HG03439 (cell line): Measurements from ENCODE around the gene ST8SIA3.

Source experiments
- ATAC-seq: cut with Tn5 transposase; IDR thresholded peaks from one replicate; pipeline ENCODE4 v1.9.1; 2021; ENCODE audit warnings: mild to moderate bottlenecking, moderate library complexity; ENCODE audit not compliant: unreplicated experiment

ST8SIA3 gene

GRCh38 chr18:57352271-57352701 is at the start of gene ST8SIA3:
TSS of gene ST8SIA3 (plus strand) at chr18:57352557. CDS start at chr18:57352847, 290 bp downstream.
- no peak for ATAC-seq

- ATAC-seq: no peak
These were observed 40.9 kb upstream of the ST8SIA3 start for GRCh38 chr18:57311472-57311871.

GRCh38 chr18:57312346-57313144 is 39.8 kb upstream of the ST8SIA3 start:
- ATAC-seq: no peak

- no peak for ATAC-seq
These were observed 31.8 kb upstream of the ST8SIA3 start for GRCh38 chr18:57320603-57321002.

GRCh38 chr18:57325491-57326166 is 26.7 kb upstream of the ST8SIA3 start:
- ATAC-seq: no peak

- ATAC-seq: no peak
These were observed 25.5 kb upstream of the ST8SIA3 start for GRCh38 chr18:57326718-57327323.

- no peak for ATAC-seq
These were observed 23.7 kb upstream of the ST8SIA3 start for GRCh38 chr18:57328665-57329064.

GRCh38 chr18:57329856-57330255 is 22.5 kb upstream of the ST8SIA3 start:
- no peak for ATAC-seq

GRCh38 chr18:57331718-57332117 is 20.6 kb upstream of the ST8SIA3 start:
- ATAC-seq: no peak

GRCh38 chr18:57333940-57334339 is 18.4 kb upstream of the ST8SIA3 start:
- no peak for ATAC-seq

GRCh38 chr18:57334383-57334782 is 18.0 kb upstream of the ST8SIA3 start:
- no peak for ATAC-seq

GRCh38 chr18:57336343-57336742 is 16.0 kb upstream of the ST8SIA3 start:
- no peak for ATAC-seq

- ATAC-seq: no peak
These were observed 14.5 kb upstream of the ST8SIA3 start for GRCh38 chr18:57337890-57338289.

GRCh38 chr18:57343833-57344232 is 8.5 kb upstream of the ST8SIA3 start:
- no peak for ATAC-seq

GRCh38 chr18:57346876-57347275 is 5.5 kb upstream of the ST8SIA3 start:
- no peak for ATAC-seq

GRCh38 chr18:57347784-57348183 is 4.6 kb upstream of the ST8SIA3 start:
- ATAC-seq: no peak

GRCh38 chr18:57352761-57353136 is 392 bp downstream of the ST8SIA3 start:
- ATAC-seq: no peak

- no peak for ATAC-seq
These were observed 981 bp downstream of the ST8SIA3 start for GRCh38 chr18:57353137-57353939.

- no peak for ATAC-seq
These were observed 1.6 kb downstream of the ST8SIA3 start for GRCh38 chr18:57353940-57354461.

- no peak for ATAC-seq
These were observed 7.1 kb downstream of the ST8SIA3 start for GRCh38 chr18:57359433-57359832.

GRCh38 chr18:57362714-57363113 is 10.4 kb downstream of the ST8SIA3 start:
- ATAC-seq: no peak
